SK-N-SH (cell line): ENCODE measurements around the gene CYSLTR2.

ENCODE experiments used
- EZH2phosphoT487 ChIP-seq: fragments of 200-600 bp; sonication (generic); IDR thresholded peaks from 2 replicates; pipeline ENCODE4 v1.6.1; 2017; ENCODE audit warnings: low read depth, mixed run types, mild to moderate bottlenecking, antibody characterized with exemption, moderate library complexity, borderline replicate concordance
- RAD21 ChIP-seq: IDR thresholded peaks from 2 replicates; pipeline ENCODE4 v1.6.1; 2012; ENCODE audit warnings: mild to moderate bottlenecking, low read length

- TF ChIP-seq RAD21, result no peak
- no peak for TF ChIP-seq EZH2phosphoT487
These were observed 77.4 kb downstream of the CYSLTR2 start for GRCh38 chr13:48731001-48731658.
